ENCODE measurements around the gene KIF2A.

DNA sequence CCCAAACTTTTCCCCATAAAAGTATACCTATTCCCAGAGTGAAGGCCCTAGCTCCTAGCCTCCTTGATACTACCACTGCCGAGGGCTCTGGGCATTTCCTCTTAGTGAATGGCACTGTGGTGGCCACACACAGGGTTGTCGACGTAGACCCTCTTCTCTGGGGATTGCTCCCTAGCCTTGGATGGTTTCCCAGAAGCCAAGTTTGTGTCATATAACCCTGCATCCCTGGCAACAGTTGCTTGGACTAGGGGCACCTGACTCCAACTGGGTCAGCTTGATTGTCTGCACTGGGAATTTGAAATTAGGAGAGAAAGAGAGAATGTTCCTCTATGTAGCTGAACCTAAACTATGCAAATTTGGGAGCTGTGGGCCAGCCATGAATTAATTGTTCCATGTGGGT, 32.3 kb upstream of the KIF2A start:
- TF ChIP-seq, protein P1, sequence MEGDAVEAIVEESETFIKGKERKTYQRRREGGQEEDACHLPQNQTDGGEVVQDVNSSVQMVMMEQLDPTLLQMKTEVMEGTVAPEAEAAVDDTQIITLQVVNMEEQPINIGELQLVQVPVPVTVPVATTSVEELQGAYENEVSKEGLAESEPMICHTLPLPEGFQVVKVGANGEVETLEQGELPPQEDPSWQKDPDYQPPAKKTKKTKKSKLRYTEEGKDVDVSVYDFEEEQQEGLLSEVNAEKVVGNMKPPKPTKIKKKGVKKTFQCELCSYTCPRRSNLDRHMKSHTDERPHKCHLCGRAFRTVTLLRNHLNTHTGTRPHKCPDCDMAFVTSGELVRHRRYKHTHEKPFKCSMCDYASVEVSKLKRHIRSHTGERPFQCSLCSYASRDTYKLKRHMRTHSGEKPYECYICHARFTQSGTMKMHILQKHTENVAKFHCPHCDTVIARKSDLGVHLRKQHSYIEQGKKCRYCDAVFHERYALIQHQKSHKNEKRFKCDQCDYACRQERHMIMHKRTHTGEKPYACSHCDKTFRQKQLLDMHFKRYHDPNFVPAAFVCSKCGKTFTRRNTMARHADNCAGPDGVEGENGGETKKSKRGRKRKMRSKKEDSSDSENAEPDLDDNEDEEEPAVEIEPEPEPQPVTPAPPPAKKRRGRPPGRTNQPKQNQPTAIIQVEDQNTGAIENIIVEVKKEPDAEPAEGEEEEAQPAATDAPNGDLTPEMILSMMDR (IDR thresholded peaks at IDR 0.05) = no peak
- TF ChIP-seq ZFX (IDR thresholded peaks at IDR 0.05; ENCODE audit: borderline replicate concordance) = no peak

Measured in 22Rv1 (cell line).